HL-60 (cell line): ENCODE data around the gene SURF2.

ENCODE experiments used
- POLR2AphosphoS5 ChIP-seq: IDR thresholded peaks from 2 replicates; pipeline ENCODE4 v1.6.1; 2012; ENCODE audit warnings: low read depth
- TF ChIP-seq, protein P1 (sequence below): IDR thresholded peaks from one replicate; pipeline ENCODE4 v1.5.1; 2011; ENCODE audit warnings: low read length, control low read depth, inconsistent platforms; ENCODE audit not compliant: insufficient read depth
- TF ChIP-seq, protein P2 (sequence below): IDR thresholded peaks from 2 replicates; pipeline ENCODE4 v1.6.1; 2012; ENCODE audit warnings: low read depth; ENCODE audit not compliant: insufficient replicate concordance

DNA sequence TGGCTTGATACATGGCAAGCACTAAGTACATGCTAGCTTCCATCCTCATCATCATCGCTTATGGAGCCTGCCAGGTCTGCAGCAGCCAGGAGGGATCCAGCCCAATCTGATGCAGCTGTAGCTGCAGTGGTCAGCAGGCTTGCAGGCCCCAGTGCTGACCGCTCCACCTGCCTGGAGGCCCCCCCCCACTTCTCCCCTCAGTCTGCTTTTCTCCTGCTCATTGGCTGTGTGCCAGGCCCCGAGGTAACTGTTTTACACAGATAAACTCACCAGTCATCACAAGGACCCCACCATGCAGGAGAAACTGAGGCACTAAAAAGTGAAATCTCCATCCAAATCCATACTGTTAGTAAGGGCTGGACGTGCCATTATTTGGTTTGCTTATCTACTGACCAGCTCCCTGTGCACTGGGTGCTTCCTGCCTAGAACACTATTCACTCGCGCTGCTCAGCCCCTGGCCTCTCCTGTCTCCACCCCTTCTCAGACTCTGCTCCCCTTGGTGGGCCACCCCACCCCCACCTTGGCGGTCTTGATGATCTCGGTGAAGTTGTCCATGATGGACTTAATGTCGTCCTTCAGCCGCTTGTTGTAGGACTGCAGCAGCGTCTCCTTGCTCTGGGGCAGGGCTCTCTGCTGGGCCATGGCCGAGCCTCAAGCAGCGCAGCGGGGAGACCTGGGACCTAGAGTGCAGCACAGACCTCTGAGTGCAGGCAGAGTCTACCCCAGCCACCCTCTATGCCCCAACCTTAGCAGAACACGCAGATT is 10.1 kb upstream of the SURF2 start:
- TF ChIP-seq, protein P1, sequence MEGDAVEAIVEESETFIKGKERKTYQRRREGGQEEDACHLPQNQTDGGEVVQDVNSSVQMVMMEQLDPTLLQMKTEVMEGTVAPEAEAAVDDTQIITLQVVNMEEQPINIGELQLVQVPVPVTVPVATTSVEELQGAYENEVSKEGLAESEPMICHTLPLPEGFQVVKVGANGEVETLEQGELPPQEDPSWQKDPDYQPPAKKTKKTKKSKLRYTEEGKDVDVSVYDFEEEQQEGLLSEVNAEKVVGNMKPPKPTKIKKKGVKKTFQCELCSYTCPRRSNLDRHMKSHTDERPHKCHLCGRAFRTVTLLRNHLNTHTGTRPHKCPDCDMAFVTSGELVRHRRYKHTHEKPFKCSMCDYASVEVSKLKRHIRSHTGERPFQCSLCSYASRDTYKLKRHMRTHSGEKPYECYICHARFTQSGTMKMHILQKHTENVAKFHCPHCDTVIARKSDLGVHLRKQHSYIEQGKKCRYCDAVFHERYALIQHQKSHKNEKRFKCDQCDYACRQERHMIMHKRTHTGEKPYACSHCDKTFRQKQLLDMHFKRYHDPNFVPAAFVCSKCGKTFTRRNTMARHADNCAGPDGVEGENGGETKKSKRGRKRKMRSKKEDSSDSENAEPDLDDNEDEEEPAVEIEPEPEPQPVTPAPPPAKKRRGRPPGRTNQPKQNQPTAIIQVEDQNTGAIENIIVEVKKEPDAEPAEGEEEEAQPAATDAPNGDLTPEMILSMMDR: no peak
- no peak for TF ChIP-seq POLR2AphosphoS5
- TF ChIP-seq, protein P2, sequence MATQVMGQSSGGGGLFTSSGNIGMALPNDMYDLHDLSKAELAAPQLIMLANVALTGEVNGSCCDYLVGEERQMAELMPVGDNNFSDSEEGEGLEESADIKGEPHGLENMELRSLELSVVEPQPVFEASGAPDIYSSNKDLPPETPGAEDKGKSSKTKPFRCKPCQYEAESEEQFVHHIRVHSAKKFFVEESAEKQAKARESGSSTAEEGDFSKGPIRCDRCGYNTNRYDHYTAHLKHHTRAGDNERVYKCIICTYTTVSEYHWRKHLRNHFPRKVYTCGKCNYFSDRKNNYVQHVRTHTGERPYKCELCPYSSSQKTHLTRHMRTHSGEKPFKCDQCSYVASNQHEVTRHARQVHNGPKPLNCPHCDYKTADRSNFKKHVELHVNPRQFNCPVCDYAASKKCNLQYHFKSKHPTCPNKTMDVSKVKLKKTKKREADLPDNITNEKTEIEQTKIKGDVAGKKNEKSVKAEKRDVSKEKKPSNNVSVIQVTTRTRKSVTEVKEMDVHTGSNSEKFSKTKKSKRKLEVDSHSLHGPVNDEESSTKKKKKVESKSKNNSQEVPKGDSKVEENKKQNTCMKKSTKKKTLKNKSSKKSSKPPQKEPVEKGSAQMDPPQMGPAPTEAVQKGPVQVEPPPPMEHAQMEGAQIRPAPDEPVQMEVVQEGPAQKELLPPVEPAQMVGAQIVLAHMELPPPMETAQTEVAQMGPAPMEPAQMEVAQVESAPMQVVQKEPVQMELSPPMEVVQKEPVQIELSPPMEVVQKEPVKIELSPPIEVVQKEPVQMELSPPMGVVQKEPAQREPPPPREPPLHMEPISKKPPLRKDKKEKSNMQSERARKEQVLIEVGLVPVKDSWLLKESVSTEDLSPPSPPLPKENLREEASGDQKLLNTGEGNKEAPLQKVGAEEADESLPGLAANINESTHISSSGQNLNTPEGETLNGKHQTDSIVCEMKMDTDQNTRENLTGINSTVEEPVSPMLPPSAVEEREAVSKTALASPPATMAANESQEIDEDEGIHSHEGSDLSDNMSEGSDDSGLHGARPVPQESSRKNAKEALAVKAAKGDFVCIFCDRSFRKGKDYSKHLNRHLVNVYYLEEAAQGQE: no peak
